Activated CD8-positive, alpha-beta memory T cell treated with anti-CD3 and anti-CD28 coated beads, Interleukin-2, amount 50 U/mL, for 1 hour (primary cell): ENCODE data around the gene ZNF526.
"Not testable (repeated sequence)": the region's sequence is repeated elsewhere in the genome, so short reads cannot be mapped to it uniquely, and the experiment has no call there.

Experiments used
- DNase-seq: peaks from one replicate; pipeline ENCODE4 v3.0.0-alpha.2; 2020; ENCODE audit errors: extremely low read depth

ZNF526 gene

GRCh38 chr19:42266105-42266504 lies 46.0 kb downstream of the ZNF526 start:
- not testable (repeated sequence) for DNase-seq

- not testable (repeated sequence) for DNase-seq
These were observed 47.0 kb downstream of the ZNF526 start for GRCh38 chr19:42266928-42267603.

- DNase-seq = no peak
These were observed 47.6 kb downstream of the ZNF526 start for GRCh38 chr19:42267644-42268141.

GRCh38 chr19:42268142-42268703 lies 48.1 kb downstream of the ZNF526 start:
- DNase-seq = peak; percentile 99

- DNase-seq = peak; percentile 100
These were observed 48.8 kb downstream of the ZNF526 start, which contains the start of gene CIC for GRCh38 chr19:42268704-42269477. TSS of gene CIC (plus strand) at chr19:42269252. CDS start at chr19:42271784, 2,532 bp downstream.

GRCh38 chr19:42269478-42270345 lies 49.6 kb downstream of the ZNF526 start:
- DNase-seq = no peak

GRCh38 chr19:42270346-42271044 lies 50.4 kb downstream of the ZNF526 start:
- peak; percentile 60 for DNase-seq

GRCh38 chr19:42271045-42271419 lies 50.9 kb downstream of the ZNF526 start:
- DNase-seq = no peak

- DNase-seq = no peak
These were observed 51.9 kb downstream of the ZNF526 start for GRCh38 chr19:42271861-42272534.

GRCh38 chr19:42272535-42272897 lies 52.4 kb downstream of the ZNF526 start:
- no peak for DNase-seq

- DNase-seq = no peak
These were observed 52.9 kb downstream of the ZNF526 start for GRCh38 chr19:42272989-42273406.

- no peak for DNase-seq
These were observed 53.4 kb downstream of the ZNF526 start for GRCh38 chr19:42273407-42274064.

- DNase-seq = no peak
These were observed 54.1 kb downstream of the ZNF526 start for GRCh38 chr19:42274065-42274682.

- DNase-seq = no peak
These were observed 55.0 kb downstream of the ZNF526 start for GRCh38 chr19:42275103-42275502.

GRCh38 chr19:42275517-42275916 lies 55.4 kb downstream of the ZNF526 start:
- DNase-seq = no peak

GRCh38 chr19:42276284-42276683 lies 56.2 kb downstream of the ZNF526 start:
- no peak for DNase-seq

GRCh38 chr19:42276821-42277220 lies 56.7 kb downstream of the ZNF526 start:
- DNase-seq = no peak
